ENCODE measurements around the gene UBAC2.

The UBAC2 gene

GRCh38 chr13:99357131-99357596 lies 156.5 kb downstream of the UBAC2 start:
- DNase-seq (ENCODE audit: low spot score): no peak

GRCh38 chr13:99357941-99358340 lies 157.3 kb downstream of the UBAC2 start:
- no peak for DNase-seq (ENCODE audit: low spot score)

- no peak for DNase-seq (ENCODE audit: low spot score)
These were observed 158.9 kb downstream of the UBAC2 start for GRCh38 chr13:99359528-99359927.

GRCh38 chr13:99360696-99361095 lies 160.0 kb downstream of the UBAC2 start:
- no peak for DNase-seq (ENCODE audit: low spot score)

- DNase-seq (ENCODE audit: low spot score): no peak
These were observed 160.5 kb downstream of the UBAC2 start for GRCh38 chr13:99361197-99361596.

- no peak for DNase-seq (ENCODE audit: low spot score)
These were observed 161.7 kb downstream of the UBAC2 start for GRCh38 chr13:99362362-99362761.

GRCh38 chr13:99363391-99363790 lies 162.7 kb downstream of the UBAC2 start:
- DNase-seq (ENCODE audit: low spot score): no peak

GRCh38 chr13:99363949-99364348 lies 163.3 kb downstream of the UBAC2 start:
- no peak for DNase-seq (ENCODE audit: low spot score)

GRCh38 chr13:99366075-99366987 lies 165.7 kb downstream of the UBAC2 start:
- no peak for DNase-seq (ENCODE audit: low spot score)

- DNase-seq (ENCODE audit: low spot score): no peak
These were observed 166.5 kb downstream of the UBAC2 start for GRCh38 chr13:99367106-99367616.

GRCh38 chr13:99367663-99368448 lies 167.2 kb downstream of the UBAC2 start:
- DNase-seq (ENCODE audit: low spot score): no peak

- no peak for DNase-seq (ENCODE audit: low spot score)
These were observed 170.0 kb downstream of the UBAC2 start for GRCh38 chr13:99370481-99371275.

GRCh38 chr13:99371956-99372355 lies 171.3 kb downstream of the UBAC2 start:
- peak; percentile 49 for DNase-seq (ENCODE audit: low spot score)

GRCh38 chr13:99373436-99373835 lies 172.8 kb downstream of the UBAC2 start:
- no peak for DNase-seq (ENCODE audit: low spot score)

GRCh38 chr13:99374169-99374991 lies 173.7 kb downstream of the UBAC2 start:
- DNase-seq (ENCODE audit: low spot score): no peak

- DNase-seq (ENCODE audit: low spot score): peak; percentile 60
These were observed 174.5 kb downstream of the UBAC2 start for GRCh38 chr13:99374994-99375737.

GRCh38 chr13:99375738-99376080 lies 175.1 kb downstream of the UBAC2 start:
- no peak for DNase-seq (ENCODE audit: low spot score)

GRCh38 chr13:99376132-99376531 lies 175.5 kb downstream of the UBAC2 start:
- DNase-seq (ENCODE audit: low spot score): peak; percentile 47

- no peak for DNase-seq (ENCODE audit: low spot score)
These were observed 176.3 kb downstream of the UBAC2 start for GRCh38 chr13:99376924-99377323.

GRCh38 chr13:99377641-99378040 lies 177.0 kb downstream of the UBAC2 start:
- no peak for DNase-seq (ENCODE audit: low spot score)

All from pons (tissue), 1 donor.